Testis (tissue), 3 donors: ENCODE measurements around the gene IRF9. TPM values are rescaled to one million over a fixed set of nuclear protein-coding genes. Genes with fewer than 3 reads are reported as not detected.

ENCODE experiments used
- DNase-seq: peaks from one replicate; pipeline ENCODE4 v3.0.0-alpha.2; 2019
- H3K27ac ChIP-seq, 2 donors: fragments of 200-600 bp; sonication (generic); one replicate each; pipeline ENCODE4 v1.5.1; 2019
- H3K27me3 ChIP-seq: fragments of 200-600 bp; sonication (generic); one replicate; pipeline ENCODE4 v1.5.1; 2019
- H3K36me3 ChIP-seq: fragments of 200-600 bp; sonication (generic); one replicate; pipeline ENCODE4 v1.5.1; 2017; ENCODE audit warnings: low read depth; ENCODE audit errors: missing control alignments
- H3K4me1 ChIP-seq: fragments of 200-600 bp; sonication (generic); one replicate; pipeline ENCODE4 v1.5.1; 2019
- H3K4me3 ChIP-seq, 2 donors: fragments of 200-600 bp; sonication (generic); one replicate each; pipeline ENCODE4 v1.5.1; 2017 to 2019
- H3K9me3 ChIP-seq: fragments of 200-600 bp; sonication (generic); one replicate; pipeline ENCODE4 v1.5.1; 2017
- POLR2A ChIP-seq: fragments of 450-650 bp; IDR thresholded peaks from one replicate; pipeline ENCODE4 v1.6.1; 2017; ENCODE audit warnings: antibody characterized with exemption, mild to moderate bottlenecking, moderate library complexity
- WGBS, 2 donors: methylation state at CpG; one replicate each; pipeline ENCODE4 v1.1.5; 2018; 5-methylcytosine and 5-hydroxymethylcytosine counted together
- intact Hi-C: fragments of 100-400 bp; cut with DNase I; formaldehyde crosslinking; loops from one replicate; pipeline ENCODE4 v1.15.1; 2023; ENCODE audit warnings: low total_unique reads
- polyA plus RNA-seq: library from polyadenylated mRNA; stranded (reverse); fragments of 350-450 nt; fragmentation: Illumina TruSeq; extraction: RNeasy Lipid Tissue Mini Kit (QIAGEN cat#74804); gene quantifications from one replicate; pipeline ENCODE4 v1.2.3, GENCODE V29; 2014; ENCODE audit warnings: low read depth, low replicate concordance; ENCODE audit not compliant: insufficient read depth
- total RNA-seq, 2 donors: library from RNA; depleted of rRNA; stranded (reverse); fragments of >200 nt; gene quantifications; one replicate each; pipeline ENCODE4 v1.2.3, GENCODE V29; 2016
- TF ChIP-seq, protein P1 (sequence below), 3 experiments: fragments of 450-650 bp in 2 of 3; fragments of 200-600 bp in 1 of 3; sonication (generic) in 1 of 3; IDR thresholded peaks; one replicate each; pipeline ENCODE4 v1.5.1; 2016 to 2019; ENCODE audit warnings: antibody characterized with exemption in 3 of 3, mild to moderate bottlenecking in 2 of 3, moderate library complexity in 1 of 3

Gene IRF9
- total and polyA plus RNA-seq, 3 donors from 2014 or later: 45.7 to 74.8 (median 56.2) TPM

DNA sequence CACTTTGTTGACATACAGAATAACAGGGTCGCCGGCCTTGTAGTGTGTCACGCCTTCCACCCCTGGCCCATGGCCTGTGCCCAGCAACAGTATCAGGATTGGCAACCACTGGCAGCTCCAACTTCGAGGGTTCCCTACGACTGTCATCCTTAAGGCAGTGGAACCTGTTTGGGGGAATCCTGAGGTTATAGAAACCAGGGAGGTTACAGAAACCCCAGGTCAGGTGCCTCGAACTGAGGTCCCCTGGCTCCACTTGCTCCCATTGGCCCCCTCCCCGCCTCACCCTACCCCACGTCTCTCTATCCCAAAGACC is 33.8 kb downstream of the IRF9 start:
- no peaks in the 10 kb centered on the region for H3K27me3 ChIP-seq
- H3K9me3 ChIP-seq: no peaks in the 10 kb centered on the region
- H3K27ac ChIP-seq: peak overlapping the region; percentile 96 to 98
- intact Hi-C loops: no loop called here
- H3K36me3 ChIP-seq: no peaks in the 10 kb centered on the region
- peak overlapping the region; percentile 72 to 98 for H3K4me3 ChIP-seq
- no peak for TF ChIP-seq POLR2A
- TF ChIP-seq, protein P1, sequence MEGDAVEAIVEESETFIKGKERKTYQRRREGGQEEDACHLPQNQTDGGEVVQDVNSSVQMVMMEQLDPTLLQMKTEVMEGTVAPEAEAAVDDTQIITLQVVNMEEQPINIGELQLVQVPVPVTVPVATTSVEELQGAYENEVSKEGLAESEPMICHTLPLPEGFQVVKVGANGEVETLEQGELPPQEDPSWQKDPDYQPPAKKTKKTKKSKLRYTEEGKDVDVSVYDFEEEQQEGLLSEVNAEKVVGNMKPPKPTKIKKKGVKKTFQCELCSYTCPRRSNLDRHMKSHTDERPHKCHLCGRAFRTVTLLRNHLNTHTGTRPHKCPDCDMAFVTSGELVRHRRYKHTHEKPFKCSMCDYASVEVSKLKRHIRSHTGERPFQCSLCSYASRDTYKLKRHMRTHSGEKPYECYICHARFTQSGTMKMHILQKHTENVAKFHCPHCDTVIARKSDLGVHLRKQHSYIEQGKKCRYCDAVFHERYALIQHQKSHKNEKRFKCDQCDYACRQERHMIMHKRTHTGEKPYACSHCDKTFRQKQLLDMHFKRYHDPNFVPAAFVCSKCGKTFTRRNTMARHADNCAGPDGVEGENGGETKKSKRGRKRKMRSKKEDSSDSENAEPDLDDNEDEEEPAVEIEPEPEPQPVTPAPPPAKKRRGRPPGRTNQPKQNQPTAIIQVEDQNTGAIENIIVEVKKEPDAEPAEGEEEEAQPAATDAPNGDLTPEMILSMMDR (IDR thresholded peaks at IDR 0.05): no peak
- 35 to 42% methylated on average over 8 of the region's 8 CpGs for WGBS, 2 donors
- DNase-seq: no peak
- peaks cover 12% of the 10 kb centered on the region for H3K4me1 ChIP-seq

DNA sequence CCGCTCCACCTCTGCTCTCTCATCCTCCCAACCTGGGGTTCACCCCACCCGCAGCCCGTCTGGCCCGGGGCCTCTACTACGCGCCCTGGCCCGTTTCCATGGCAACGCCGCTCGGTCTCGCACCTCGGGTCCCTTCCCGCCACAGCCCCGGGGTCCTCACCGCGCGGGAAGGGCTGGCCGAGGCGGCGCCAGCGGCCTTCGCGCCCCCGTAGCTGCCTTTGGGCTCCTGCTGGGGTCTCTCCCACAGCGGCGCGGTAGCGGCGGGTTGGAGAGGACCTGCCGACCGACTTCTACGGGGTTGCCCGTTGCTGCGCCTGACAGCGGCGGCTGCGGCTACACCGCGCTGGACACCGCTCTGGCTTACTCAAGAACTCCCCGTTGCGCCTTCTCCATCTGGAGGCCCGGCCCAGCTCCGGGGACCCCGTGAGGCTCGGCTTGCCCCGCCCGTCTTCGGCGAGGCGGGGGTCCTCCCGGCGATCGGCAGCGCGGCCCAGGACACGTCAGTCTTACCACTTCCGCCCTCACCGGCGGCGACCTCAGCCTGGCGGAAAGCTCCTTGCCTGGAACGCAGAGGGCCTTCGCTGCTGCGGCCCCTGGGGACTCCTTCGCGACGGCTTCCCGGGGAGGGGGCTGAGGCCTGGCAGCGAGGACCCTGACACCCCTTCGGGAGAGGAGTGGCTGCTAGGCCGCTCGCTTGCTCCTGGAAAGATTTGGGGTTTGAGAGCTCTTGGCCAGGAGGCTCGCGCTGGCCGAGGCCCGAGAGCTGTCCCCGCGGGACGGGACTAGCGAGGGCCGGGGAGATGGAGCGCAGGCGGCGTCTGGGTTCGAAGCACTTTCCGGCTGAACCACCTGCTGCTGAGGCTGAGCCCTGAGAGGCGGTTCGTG is 34.4 kb downstream of the IRF9 start, which contains the start of gene TM9SF1:
Gene TM9SF1 (minus strand): TSS at position 256 of the 885 bp plus-strand sequence. CDS start 422 bp downstream, outside the sequence.
- Histone ChIP-seq H3K9me3 (no peaks in the 10 kb centered on the region), H3K27ac (peak within 1 kb of the TSS; percentile 96 to 98), H3K4me3 (peak within 1 kb of the TSS; percentile 72 to 98), H3K4me1 (peaks cover 12% of the 10 kb centered on the region), H3K36me3 (no peaks in the 10 kb centered on the region), H3K27me3 (no peaks in the 10 kb centered on the region)
- intact Hi-C loops: no loop called here
- WGBS, 2 donors: 0 to 1% methylated on average over 52 to 84 of the region's 89 CpGs
- peak; percentile 91 for DNase-seq
- TF ChIP-seq POLR2A: no peak
- TF ChIP-seq, protein P1 (IDR thresholded peaks at IDR 0.05): no peak

DNA sequence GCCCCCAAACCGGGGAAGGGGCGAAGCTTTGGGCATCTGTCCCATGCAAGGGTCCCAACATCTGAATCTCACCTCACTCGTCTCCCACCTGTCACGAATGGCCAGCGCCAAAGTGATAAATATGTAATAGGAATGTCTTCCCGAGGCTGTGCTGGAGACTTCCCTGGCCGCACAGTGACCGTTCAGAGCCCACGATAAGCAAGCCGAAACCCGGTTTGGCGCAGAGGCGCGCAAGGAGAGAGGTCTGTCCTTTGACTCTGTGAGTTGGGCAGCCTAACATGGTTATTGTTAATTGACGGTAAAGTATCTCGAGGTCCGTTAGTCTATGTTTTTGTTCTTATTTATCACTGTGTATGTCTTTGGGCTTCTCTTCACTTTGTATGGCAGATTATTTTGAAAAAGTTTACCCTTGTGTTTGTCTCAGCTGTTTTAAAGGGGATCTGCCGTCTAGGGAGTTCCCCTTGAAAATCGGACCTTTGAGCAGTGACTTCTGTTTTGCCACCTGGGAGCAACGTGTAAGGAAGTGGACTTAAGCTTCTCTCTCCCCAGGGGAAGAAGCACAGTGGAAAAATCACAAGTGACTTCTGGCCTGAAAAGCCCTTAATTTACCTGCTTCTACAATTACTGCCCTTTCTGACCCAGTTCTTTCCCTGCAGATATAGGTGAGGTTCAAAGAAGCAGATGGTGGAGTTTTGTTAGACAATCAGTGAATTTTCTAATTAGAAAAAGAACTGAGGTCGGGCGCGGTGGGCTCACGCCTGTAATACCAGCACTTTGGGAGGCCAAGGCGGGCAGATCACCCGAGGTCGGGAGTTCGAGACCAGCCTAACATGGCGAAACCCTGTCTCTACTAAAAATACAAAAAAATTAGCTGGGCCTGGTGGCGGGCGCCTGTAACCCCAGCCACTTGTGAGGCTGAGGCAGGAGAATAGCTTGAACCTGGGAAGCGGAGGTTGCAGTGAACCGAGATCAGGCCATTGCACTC is 35.3 kb downstream of the IRF9 start:
- peak overlapping the region; percentile 96 to 98 for H3K27ac ChIP-seq
- H3K36me3 ChIP-seq: no peaks in the 10 kb centered on the region
- 25 to 26% methylated on average over 28 to 33 of the region's 33 CpGs for WGBS, 2 donors
- intact Hi-C loops: no loop called here
- H3K4me1 ChIP-seq: peaks cover 12% of the 10 kb centered on the region
- DNase-seq: no peak
- no peaks in the 10 kb centered on the region for H3K27me3 ChIP-seq
- H3K9me3 ChIP-seq: no peaks in the 10 kb centered on the region
- no peak for TF ChIP-seq POLR2A
- TF ChIP-seq, protein P1 (IDR thresholded peaks at IDR 0.05): no peak
- H3K4me3 ChIP-seq: peak overlapping the region; percentile 72 to 98

DNA sequence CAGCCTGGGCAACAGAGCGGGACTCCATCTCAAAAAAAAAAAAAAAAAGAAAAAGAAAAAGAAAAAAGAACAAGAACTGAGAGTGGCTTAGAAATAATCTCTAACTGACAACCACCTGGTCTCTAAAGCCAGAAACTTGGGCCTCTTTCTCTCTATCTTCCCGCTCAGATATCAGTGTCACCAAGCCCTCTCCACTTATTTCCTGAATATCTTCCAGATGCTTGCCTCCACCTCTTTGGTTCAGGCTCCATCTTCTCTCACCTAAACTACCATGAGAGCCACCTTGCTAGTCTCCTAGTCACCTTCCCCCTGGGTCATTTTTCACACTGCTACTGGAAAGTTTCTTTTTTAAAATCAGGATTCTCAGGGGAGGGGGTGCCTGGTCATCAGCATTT is 36.0 kb downstream of the IRF9 start:
- no peak for TF ChIP-seq POLR2A
- TF ChIP-seq, protein P1 (IDR thresholded peaks at IDR 0.05): no peak
- Histone ChIP-seq H3K27me3 (no peaks in the 10 kb centered on the region), H3K4me1 (peaks cover 12% of the 10 kb centered on the region), H3K9me3 (no peaks in the 10 kb centered on the region), H3K36me3 (no peaks in the 10 kb centered on the region), H3K27ac (no peak overlapping the region), H3K4me3 (no peak overlapping the region)
- intact Hi-C loops: no loop called here
- WGBS, 2 donors: 59 to 80% methylated on average over 2 of the region's 2 CpGs
- no peak for DNase-seq
